Measurements from ENCODE around the gene ASCL2. TPM values are rescaled to one million over a fixed set of nuclear protein-coding genes. Genes with fewer than 3 reads are reported as not detected.
"Not testable (repeated sequence)": the region's sequence is repeated elsewhere in the genome, so short reads cannot be mapped to it uniquely, and the experiment has no call there.

Gene ASCL2
- total RNA-seq, 1 donor from 2014 or later = 0.96 TPM

DNA sequence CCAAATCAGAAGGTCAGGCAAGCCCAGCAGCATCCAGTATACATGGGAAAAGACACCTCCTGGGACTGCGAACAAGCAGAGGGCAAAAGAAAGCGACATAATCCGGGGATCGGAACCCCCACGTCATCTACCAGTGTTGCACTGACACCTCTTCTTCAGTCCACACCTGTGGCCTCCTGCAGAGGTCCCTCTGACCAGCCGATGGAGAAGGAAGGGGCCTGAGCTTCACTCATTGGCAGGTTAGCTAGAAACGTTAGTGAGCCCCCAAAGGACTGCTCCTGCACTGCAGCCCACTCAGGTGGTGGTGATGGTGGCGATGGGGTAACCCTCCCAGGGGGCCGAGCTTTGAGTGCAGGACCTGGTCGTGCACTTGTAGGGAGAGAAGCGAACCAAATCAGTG is 22.1 kb downstream of the ASCL2 start:
- Mint-ChIP-seq H3K27ac (no peak overlapping the region), H3K9me3 (no peaks in the 10 kb centered on the region), H3K4me1 (no peaks in the 10 kb centered on the region), H3K4me3 (no peak overlapping the region), H3K36me3 (ENCODE audit: low read depth) (no peaks in the 10 kb centered on the region), H3K27me3 (peaks cover 15% of the 10 kb centered on the region)
- intact Hi-C loops (cut with micrococcal nuclease) = no loop called here
- no peak for DNase-seq

DNA sequence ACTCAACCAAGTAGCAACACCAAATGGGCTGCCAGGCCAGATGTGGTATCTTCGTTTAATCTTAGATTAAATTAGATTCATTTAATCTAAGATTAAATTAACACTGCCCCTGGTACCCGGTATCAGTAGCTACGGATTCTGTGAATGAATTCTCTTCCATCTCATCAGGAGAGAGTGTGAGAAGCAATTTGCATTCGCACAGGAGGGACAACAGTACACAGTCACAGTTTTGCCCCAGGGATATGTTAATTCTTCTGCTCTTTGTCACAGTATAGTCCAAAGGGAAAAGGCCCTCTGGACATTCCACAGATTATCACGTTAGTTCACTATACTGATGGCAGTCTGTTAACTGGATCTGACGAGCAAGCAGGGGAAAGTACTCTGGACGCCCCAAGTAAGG is 22.9 kb downstream of the ASCL2 start:
- intact Hi-C loops (cut with micrococcal nuclease) = no loop called here

DNA sequence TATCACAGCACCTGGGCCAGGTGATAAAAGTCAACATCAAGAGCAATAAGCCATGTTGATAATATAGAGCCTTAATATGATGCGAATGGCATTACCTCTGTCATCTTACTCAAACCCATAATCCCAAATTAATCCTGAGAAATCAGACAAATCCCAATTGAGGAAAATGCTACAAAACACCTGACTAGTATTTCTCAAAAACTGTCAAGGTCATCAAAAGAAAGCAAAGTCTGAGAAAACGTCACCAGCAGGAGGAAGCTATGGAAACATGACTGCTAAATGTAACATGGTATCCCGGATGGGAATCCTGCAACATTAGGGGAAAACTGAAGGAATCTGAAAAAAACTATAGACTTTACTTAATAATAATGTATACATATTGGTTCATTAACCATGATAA is 29.6 kb downstream of the ASCL2 start:
- H3K27ac Mint-ChIP-seq = no peak overlapping the region
- no peaks in the 10 kb centered on the region for H3K4me1 Mint-ChIP-seq
- intact Hi-C loops (cut with micrococcal nuclease) = no loop called here

More for the DNA sequence above, 22.9 kb downstream of the ASCL2 start:
- H3K36me3 Mint-ChIP-seq (ENCODE audit: low read depth) = no peaks in the 10 kb centered on the region
- H3K27ac Mint-ChIP-seq = no peak overlapping the region
- no peaks in the 10 kb centered on the region for H3K4me1 Mint-ChIP-seq
- H3K9me3 Mint-ChIP-seq = no peaks in the 10 kb centered on the region
- H3K27me3 Mint-ChIP-seq = peaks cover 22% of the 10 kb centered on the region
- no peak overlapping the region for H3K4me3 Mint-ChIP-seq
- no peak for DNase-seq

DNA sequence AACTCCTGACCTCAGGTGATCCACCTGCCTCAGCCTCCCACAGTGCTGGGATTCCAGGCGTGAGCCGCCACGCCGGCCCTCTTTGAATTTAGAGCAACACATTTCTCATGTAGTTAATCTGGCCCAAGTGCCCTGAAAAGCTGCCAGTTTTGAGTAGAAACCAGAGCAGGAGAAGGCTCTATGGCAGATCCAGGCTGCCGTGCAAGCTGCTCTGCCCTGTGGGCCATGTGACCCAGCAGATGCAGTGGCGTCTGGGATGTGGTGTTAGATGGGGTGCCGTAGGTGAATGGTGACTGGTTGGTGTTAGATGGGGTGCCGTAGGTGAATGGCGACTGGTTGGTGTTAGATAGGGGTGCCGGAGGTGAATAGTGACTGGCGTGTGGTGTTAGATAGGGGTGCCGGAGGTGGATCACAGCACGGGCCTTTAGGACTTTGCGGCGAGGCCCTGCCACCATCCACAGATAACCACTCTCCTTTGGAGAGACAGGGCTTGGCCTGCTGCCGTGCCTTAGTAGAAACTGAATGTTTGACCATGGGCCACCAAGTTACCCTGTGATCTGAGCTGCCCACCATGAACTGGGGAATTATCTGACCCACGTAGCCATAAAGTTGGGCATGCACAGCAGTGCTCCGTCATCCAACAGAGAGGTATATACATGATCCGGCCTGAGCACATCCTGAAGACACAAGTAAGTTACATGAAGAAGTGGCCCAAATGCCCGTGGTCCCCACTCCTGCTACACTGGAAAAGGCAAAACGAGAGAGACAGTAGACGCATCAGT is 32.7 kb downstream of the ASCL2 start:
- intact Hi-C loops (cut with micrococcal nuclease) = no loop called here
- H3K36me3 Mint-ChIP-seq (ENCODE audit: low read depth) = no peaks in the 10 kb centered on the region
- no peaks in the 10 kb centered on the region for H3K9me3 Mint-ChIP-seq
- H3K4me1 Mint-ChIP-seq = no peaks in the 10 kb centered on the region
- peaks cover 15% of the 10 kb centered on the region for H3K27me3 Mint-ChIP-seq
- no peak overlapping the region for H3K27ac Mint-ChIP-seq
- no peak overlapping the region for H3K4me3 Mint-ChIP-seq
- DNase-seq = peak; percentile 45

More for the DNA sequence above, 29.6 kb downstream of the ASCL2 start:
- Mint-ChIP-seq H3K9me3 (no peaks in the 10 kb centered on the region), H3K27me3 (peaks cover 32% of the 10 kb centered on the region), H3K4me3 (no peak overlapping the region), H3K36me3 (ENCODE audit: low read depth) (no peaks in the 10 kb centered on the region)
- no peak for DNase-seq

DNA sequence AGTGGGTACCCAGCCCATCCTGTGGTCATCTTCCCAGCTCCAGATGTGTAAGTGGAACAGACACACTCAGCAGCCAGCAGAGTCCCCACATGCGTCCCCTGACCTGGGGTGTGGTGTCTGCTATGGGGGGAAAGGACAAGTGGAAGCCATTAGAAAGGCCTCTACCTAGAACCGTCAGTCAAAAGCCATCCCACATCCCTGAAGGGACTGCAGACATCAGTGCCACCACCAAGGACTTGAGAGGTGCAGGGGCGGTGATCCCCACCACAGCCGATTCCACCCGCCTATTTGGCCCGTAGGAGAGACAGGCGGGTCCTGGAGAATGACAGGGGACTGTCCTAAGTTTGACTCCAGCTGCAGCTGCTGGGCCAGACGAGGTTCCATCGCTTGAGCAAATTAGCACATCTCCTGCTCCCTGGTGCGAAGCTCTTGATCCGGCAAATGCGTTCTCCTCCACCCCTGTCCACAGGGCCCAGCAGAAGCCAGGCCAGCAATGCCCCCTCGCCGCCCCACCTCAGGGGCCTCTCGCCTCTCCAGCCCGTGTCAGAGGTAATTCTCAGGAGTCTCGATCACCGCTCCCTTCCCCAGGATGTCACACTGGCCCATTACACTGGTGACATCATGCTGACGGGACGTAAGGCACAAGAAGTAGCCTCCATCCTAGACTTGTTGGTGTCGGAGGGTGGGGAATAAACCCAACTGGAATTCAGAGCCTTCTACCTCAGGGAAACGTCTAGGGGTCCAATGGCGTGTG is 33.8 kb downstream of the ASCL2 start:
- H3K27ac Mint-ChIP-seq; H3K4me3 Mint-ChIP-seq; H3K4me1 Mint-ChIP-seq; H3K36me3 Mint-ChIP-seq (ENCODE audit: low read depth); H3K9me3 Mint-ChIP-seq; intact Hi-C loops (cut with micrococcal nuclease): not testable (repeated sequence)
- peaks cover 20% of the 10 kb centered on the region for H3K27me3 Mint-ChIP-seq
- DNase-seq = peak; percentile 50

DNA sequence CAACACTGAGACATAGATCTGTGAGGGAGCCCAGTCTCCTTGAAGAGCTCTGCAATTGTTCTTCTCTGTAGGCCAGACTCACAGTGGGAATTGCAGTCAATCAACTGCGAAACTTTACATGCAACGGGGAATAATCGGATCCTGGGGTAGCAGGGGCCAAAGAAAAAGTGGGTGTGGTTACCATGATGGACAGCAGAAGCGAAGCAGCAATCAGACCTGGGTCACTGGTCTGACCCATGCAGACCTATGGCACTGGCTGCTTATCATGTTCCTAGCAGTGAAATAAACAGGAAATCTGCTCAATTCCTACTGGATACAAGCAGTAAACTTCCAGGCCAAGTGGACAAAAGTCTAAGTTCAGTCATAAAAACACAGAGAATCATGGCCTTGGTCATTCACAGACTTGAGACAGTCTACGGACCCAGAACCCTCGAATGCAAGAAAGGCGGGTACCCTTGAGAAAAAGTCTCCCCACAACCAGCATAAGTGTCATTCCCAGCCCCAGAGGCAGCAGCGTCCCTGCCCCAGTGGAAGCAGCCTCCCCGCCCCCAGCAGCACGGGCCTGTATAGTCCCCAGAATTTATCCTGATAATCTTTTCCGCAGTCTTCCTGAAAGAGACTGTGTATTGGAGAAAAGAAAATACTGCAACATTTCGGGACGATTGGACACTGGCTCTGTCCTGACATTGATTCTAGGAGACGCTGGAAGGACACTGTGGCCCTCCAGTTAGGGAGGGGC is 34.6 kb downstream of the ASCL2 start:
- Mint-ChIP-seq H3K27me3 (peaks cover 19% of the 10 kb centered on the region), H3K4me1 (no peaks in the 10 kb centered on the region), H3K36me3 (ENCODE audit: low read depth) (no peaks in the 10 kb centered on the region), H3K4me3 (no peak overlapping the region), H3K27ac (no peak overlapping the region), H3K9me3 (no peaks in the 10 kb centered on the region)
- DNase-seq = peak; percentile 42
- intact Hi-C loops (cut with micrococcal nuclease) = no loop called here

DNA sequence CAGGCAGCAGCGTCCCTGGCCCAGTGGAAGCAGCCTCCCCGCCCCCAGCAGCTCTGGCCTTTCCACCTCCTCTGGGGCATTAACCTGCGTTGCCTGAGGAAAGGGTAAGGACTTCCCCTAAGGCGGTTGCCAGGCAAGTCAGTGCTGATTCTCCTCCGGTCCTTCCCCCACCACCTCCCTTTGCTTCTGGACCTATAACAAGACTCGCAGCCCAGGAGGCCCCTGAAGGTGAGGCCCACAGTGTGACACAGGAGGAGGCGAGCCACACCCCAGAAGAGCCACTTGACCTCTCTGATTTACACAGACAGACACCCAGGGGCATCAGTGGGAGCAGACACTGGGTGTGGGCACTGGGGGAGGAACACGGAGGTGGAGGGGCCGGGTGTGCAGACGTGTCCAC is 35.4 kb downstream of the ASCL2 start:
- intact Hi-C loops (cut with micrococcal nuclease) = no loop called here
- peaks cover 22% of the 10 kb centered on the region for H3K27me3 Mint-ChIP-seq
- H3K4me1 Mint-ChIP-seq = no peaks in the 10 kb centered on the region
- peak; percentile 49 for DNase-seq
- no peaks in the 10 kb centered on the region for H3K36me3 Mint-ChIP-seq (ENCODE audit: low read depth)
- no peak overlapping the region for H3K4me3 Mint-ChIP-seq
- H3K27ac Mint-ChIP-seq = no peak overlapping the region
- H3K9me3 Mint-ChIP-seq = no peaks in the 10 kb centered on the region

DNA sequence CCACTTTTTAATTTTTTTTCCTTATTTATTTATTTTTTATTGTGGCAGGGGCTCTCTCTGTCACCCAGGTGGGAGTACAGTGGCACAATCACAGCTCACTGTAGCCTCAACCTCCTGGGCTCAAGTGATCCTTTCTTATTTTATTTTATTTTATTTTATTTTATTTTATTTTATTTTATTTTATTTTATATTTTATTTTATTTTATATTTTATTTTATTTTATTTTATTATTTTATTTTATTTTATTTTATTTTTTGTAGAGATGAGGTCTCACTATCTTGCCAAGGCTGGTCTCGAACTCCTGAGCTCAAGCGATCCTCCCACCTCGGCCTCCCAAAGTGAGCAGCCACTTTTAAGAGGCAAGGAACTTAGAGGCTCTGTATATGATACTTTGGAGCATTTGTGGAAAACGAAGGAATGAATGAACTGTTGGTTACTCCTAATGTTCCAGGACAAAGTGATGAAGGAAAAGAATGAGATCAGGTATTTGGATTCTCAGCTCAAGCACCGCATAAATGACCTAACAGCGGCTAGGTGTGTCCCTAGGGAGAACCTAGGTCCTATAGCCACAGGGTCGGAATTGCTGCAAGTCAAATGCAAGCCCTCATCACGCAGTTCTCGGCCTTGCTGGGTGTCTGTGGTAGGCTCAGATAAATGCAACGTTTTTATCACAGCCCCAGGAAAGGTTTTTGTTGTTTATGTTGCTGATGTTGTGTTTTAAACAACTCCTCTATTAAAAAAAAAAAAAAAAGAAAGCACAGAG is 36.5 kb downstream of the ASCL2 start:
- no peak overlapping the region for H3K27ac Mint-ChIP-seq
- no peaks in the 10 kb centered on the region for H3K4me1 Mint-ChIP-seq
- peak; percentile 42 for DNase-seq
- intact Hi-C loops (cut with micrococcal nuclease) = no loop called here
- no peaks in the 10 kb centered on the region for H3K36me3 Mint-ChIP-seq (ENCODE audit: low read depth)
- no peaks in the 10 kb centered on the region for H3K9me3 Mint-ChIP-seq
- H3K27me3 Mint-ChIP-seq = peaks cover 30% of the 10 kb centered on the region
- no peak overlapping the region for H3K4me3 Mint-ChIP-seq

DNA sequence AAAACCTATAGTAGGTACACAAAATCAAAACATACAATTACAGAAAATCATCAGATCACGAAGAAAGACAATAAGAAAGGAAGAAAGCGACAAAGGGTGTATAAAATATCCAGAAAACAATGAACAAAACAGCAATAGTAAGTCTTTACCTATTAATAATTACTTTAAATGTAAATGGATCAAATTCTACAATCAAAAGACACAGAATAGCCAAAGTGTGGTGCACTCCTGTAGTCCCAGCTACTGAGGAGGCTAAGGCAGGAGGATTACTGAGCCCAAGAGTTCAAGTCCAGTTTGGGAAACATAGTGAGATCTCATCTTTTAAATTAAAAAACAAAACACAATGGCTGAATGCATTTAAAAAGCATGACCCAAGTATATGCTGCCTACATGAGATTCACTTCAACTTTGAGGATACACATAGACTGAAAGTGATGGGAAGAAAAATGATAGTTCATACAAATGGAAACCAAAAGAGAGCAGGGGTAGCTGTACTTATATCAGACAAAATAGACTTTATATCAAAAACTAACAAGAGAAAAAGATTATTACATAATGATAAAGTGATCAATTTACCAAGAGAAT is 40.6 kb downstream of the ASCL2 start:
- Mint-ChIP-seq H3K4me1 (no peaks in the 10 kb centered on the region), H3K36me3 (ENCODE audit: low read depth) (no peaks in the 10 kb centered on the region), H3K4me3 (no peak overlapping the region), H3K9me3 (no peaks in the 10 kb centered on the region), H3K27me3 (peaks cover 43% of the 10 kb centered on the region), H3K27ac (no peak overlapping the region)
- DNase-seq = no peak
- intact Hi-C loops (cut with micrococcal nuclease) = no loop called here

DNA sequence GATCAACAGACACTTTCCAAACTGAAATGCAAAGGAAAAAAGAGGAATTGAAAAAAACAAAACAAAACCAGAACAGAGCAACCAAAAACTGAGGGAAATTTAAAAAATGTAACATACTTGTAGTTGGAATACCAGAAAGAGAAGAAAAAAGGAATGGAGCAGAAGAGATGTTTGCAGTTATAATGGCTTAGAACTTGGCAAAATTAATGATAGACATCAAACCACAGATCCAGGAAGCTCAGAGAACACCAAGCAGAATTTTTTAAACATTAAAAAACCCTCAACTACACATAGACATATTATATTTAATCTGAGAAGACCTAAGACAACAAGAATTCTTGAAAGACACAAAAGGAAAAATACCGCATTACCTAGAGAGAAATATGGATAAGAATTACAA is 46.1 kb downstream of the ASCL2 start:
- no peak overlapping the region for H3K4me3 Mint-ChIP-seq
- no peak overlapping the region for H3K27ac Mint-ChIP-seq
- peaks cover 39% of the 10 kb centered on the region for H3K27me3 Mint-ChIP-seq
- H3K36me3 Mint-ChIP-seq (ENCODE audit: low read depth) = no peaks in the 10 kb centered on the region
- intact Hi-C loops (cut with micrococcal nuclease) = no loop called here
- DNase-seq = no peak
- peaks cover 3% of the 10 kb centered on the region for H3K9me3 Mint-ChIP-seq
- H3K4me1 Mint-ChIP-seq = no peaks in the 10 kb centered on the region

DNA sequence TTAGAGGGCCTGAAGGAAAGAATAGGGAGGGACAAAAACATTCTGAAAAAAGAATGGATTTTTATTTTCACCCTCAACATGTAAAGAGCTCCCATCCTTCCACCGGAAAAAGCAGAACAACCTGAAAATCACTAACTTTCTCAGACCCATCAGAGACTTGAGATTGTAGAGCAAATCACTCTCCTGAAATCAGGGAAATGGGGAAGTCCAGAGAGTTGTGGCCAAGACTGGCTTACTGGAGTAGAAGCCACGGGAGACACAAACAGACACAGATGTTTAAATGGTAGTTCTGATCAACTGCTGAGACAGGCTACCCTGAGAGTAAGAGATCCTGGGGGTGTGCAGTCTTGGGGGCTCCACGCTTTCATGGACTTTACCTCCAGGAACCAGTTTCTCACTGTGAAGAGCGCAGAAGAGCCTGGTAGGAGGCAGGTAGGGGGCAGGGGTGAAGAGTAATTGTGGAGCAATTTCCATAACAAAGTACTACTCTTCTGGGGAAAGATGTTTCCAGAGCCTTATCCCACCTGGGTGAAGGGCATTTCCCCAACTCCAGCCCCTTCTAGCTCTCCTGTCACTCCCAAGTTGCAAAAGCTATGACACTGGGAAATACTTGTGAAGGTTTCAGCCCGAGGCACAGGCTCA is 47.1 kb downstream of the ASCL2 start:
- H3K36me3 Mint-ChIP-seq (ENCODE audit: low read depth) = no peaks in the 10 kb centered on the region
- no peak overlapping the region for H3K4me3 Mint-ChIP-seq
- DNase-seq = peak; percentile 40
- intact Hi-C loops (cut with micrococcal nuclease) = no loop called here
- H3K9me3 Mint-ChIP-seq = peaks cover 3% of the 10 kb centered on the region
- no peak overlapping the region for H3K27ac Mint-ChIP-seq
- H3K27me3 Mint-ChIP-seq = peaks cover 35% of the 10 kb centered on the region
- H3K4me1 Mint-ChIP-seq = no peaks in the 10 kb centered on the region

DNA sequence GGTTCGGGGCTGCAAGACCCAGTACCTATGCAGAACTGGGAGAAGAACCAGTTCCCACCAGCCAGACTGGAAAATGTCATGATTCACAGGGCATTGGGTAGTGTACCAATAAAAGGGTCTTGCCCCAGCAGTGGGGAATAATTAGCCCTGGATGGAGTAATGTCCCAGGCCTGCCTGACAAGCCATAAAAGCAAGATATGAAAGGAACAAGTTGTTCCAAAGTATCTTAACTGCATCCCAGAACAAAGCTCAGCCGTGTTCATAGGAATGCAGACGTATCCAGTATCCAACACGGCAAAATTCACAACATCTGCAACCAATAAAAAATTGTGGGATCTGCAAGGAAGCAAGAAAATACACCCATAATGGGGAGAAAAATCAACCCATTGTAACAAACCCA is 47.9 kb downstream of the ASCL2 start:
- intact Hi-C loops (cut with micrococcal nuclease) = no loop called here
- Mint-ChIP-seq H3K36me3 (ENCODE audit: low read depth) (no peaks in the 10 kb centered on the region), H3K27me3 (peaks cover 35% of the 10 kb centered on the region)

DNA sequence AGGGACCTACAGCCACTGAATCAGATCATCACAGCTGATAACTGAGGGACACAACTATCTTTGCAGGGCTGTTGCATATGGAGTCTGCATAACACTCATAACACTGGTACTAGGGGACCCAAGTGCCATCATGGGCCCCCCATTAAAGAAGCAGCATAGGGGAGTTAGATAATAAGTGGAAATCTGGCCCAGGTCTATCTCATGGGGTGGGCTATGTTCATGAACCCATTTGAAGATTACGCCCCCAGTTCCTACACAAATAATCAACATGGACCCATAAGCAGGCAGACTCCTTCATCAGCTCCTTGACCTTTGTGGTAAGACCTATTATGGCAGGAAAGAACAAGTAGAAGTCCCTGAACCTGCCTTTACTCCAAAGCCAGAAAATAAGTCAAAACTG is 48.8 kb downstream of the ASCL2 start:
- intact Hi-C loops (cut with micrococcal nuclease) = no loop called here
- peaks cover 3% of the 10 kb centered on the region for H3K9me3 Mint-ChIP-seq
- H3K27ac Mint-ChIP-seq = no peak overlapping the region

More for the DNA sequence above, 47.9 kb downstream of the ASCL2 start:
- DNase-seq = peak; percentile 23
- Mint-ChIP-seq H3K4me3 (no peak overlapping the region), H3K27ac (no peak overlapping the region), H3K9me3 (peaks cover 3% of the 10 kb centered on the region), H3K4me1 (no peaks in the 10 kb centered on the region)

More for the DNA sequence above, 48.8 kb downstream of the ASCL2 start:
- peak; percentile 31 for DNase-seq
- Mint-ChIP-seq H3K36me3 (ENCODE audit: low read depth) (no peaks in the 10 kb centered on the region), H3K4me3 (no peak overlapping the region), H3K4me1 (no peaks in the 10 kb centered on the region), H3K27me3 (peaks cover 30% of the 10 kb centered on the region)
